Measurements from ENCODE around the gene ATG2B. TPM values are rescaled to one million over a fixed set of nuclear protein-coding genes. Genes with fewer than 3 reads are reported as not detected.

ATG2B gene
- total and polyA plus RNA-seq, 10 of the 15 experiments (the other 5 are each of a cell fraction or from before 2014, with no cell fraction given): 0.84 to 15.4 (median 9.9) TPM

DNA sequence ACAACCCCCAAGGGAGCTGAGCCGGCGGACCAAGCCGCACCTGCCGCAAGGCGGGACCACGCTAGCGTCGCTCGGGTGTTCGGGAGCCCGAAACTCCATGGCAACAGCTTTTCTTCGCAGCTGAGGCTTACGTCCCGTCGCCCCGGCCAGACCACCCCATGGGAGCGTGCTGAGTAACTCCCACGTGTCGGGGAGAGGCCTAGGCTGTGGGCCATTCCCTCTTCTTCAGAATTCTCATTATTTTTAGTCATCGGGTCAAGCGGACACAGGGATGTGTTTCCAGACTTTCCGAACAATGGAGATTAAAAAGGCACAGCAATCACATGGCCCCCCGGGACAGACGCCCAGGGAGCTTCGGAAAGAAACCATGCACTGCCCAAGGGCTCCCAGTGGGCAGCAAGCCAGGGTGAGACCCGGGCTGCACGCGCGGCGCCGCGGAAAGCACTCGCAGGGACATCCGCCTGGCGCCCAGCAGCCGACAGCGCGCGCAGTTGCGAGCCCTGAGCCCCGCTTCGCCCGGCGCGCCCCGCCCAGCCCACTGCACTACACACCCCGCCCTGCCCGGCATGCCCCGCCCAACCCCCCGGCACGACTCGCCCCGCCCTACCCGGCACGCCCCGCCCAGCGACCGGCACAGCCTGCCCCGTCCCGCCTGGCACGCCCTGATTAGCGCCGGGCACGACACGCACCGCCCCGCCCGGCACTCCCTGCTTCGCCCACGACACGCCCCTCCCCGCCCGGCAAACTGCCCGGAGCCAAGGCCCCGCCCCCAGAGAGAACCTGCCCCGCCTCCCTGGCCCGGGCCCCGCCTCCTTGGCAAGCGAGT is 28.4 kb upstream of the ATG2B start (continued):
- TF ChIP-seq, protein P1, sequence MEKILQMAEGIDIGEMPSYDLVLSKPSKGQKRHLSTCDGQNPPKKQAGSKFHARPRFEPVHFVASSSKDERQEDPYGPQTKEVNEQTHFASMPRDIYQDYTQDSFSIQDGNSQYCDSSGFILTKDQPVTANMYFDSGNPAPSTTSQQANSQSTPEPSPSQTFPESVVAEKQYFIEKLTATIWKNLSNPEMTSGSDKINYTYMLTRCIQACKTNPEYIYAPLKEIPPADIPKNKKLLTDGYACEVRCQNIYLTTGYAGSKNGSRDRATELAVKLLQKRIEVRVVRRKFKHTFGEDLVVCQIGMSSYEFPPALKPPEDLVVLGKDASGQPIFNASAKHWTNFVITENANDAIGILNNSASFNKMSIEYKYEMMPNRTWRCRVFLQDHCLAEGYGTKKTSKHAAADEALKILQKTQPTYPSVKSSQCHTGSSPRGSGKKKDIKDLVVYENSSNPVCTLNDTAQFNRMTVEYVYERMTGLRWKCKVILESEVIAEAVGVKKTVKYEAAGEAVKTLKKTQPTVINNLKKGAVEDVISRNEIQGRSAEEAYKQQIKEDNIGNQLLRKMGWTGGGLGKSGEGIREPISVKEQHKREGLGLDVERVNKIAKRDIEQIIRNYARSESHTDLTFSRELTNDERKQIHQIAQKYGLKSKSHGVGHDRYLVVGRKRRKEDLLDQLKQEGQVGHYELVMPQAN (conservative IDR thresholded peaks at IDR 0.05): peak; percentile 78
- TF ChIP-seq, protein P2, sequence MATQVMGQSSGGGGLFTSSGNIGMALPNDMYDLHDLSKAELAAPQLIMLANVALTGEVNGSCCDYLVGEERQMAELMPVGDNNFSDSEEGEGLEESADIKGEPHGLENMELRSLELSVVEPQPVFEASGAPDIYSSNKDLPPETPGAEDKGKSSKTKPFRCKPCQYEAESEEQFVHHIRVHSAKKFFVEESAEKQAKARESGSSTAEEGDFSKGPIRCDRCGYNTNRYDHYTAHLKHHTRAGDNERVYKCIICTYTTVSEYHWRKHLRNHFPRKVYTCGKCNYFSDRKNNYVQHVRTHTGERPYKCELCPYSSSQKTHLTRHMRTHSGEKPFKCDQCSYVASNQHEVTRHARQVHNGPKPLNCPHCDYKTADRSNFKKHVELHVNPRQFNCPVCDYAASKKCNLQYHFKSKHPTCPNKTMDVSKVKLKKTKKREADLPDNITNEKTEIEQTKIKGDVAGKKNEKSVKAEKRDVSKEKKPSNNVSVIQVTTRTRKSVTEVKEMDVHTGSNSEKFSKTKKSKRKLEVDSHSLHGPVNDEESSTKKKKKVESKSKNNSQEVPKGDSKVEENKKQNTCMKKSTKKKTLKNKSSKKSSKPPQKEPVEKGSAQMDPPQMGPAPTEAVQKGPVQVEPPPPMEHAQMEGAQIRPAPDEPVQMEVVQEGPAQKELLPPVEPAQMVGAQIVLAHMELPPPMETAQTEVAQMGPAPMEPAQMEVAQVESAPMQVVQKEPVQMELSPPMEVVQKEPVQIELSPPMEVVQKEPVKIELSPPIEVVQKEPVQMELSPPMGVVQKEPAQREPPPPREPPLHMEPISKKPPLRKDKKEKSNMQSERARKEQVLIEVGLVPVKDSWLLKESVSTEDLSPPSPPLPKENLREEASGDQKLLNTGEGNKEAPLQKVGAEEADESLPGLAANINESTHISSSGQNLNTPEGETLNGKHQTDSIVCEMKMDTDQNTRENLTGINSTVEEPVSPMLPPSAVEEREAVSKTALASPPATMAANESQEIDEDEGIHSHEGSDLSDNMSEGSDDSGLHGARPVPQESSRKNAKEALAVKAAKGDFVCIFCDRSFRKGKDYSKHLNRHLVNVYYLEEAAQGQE (IDR thresholded peaks at IDR 0.05; ENCODE audit: low read depth, low read length): no peak
- TF ChIP-seq TCF3 (IDR thresholded peaks at IDR 0.05; ENCODE audit: borderline replicate concordance, insufficient read depth, low read depth, low read length) (0 out of 2 replicates have a peak, but pooled peaks have one; percentile 21), EGR1 (IDR thresholded peaks at IDR 0.05; ENCODE audit: borderline replicate concordance in 1 of 2, low read depth in 2 of 2, low read length in 2 of 2) (0 out of 3 replicates have a peak, but pooled peaks of 1 of the 2 experiments have one; percentile 26), BACH1 (IDR thresholded peaks at IDR 0.05; ENCODE audit: borderline replicate concordance) (peak; percentile 93), BCL11A (IDR thresholded peaks at IDR 0.05; ENCODE audit: low read depth, low read length) (no peak), CBX3 (IDR thresholded peaks at IDR 0.05; ENCODE audit: borderline replicate concordance, low read depth) (no peak)
